HG03135 (cell line): Measurements from ENCODE around the gene WWC1.

Experiments
- ATAC-seq: cut with Tn5 transposase; IDR thresholded peaks from one replicate; pipeline ENCODE4 v1.9.1; 2021; ENCODE audit warnings: mild to moderate bottlenecking, moderate library complexity; ENCODE audit not compliant: unreplicated experiment

The WWC1 gene

GRCh38 chr5:168477060-168477459, 185.6 kb downstream of the WWC1 start:
- no peak for ATAC-seq

- no peak for ATAC-seq
These were observed 187.7 kb downstream of the WWC1 start for GRCh38 chr5:168479166-168479565.

- ATAC-seq, result no peak
These were observed 189.2 kb downstream of the WWC1 start for GRCh38 chr5:168480601-168481000.

- peak; percentile 99 for ATAC-seq
These were observed 189.9 kb downstream of the WWC1 start for GRCh38 chr5:168481330-168481788.

GRCh38 chr5:168482361-168482760, 190.9 kb downstream of the WWC1 start:
- no peak for ATAC-seq

GRCh38 chr5:168486136-168486879, 194.9 kb downstream of the WWC1 start, which contains the start of gene RARS1:
Gene RARS1 (plus strand): TSS chr5:168486471. CDS start chr5:168486499, 28 bp downstream.
- peak; percentile 63 for ATAC-seq

GRCh38 chr5:168489059-168489458, 197.6 kb downstream of the WWC1 start:
- no peak for ATAC-seq

GRCh38 chr5:168494057-168494555, 202.7 kb downstream of the WWC1 start:
- no peak for ATAC-seq

GRCh38 chr5:168502563-168503237, 211.3 kb downstream of the WWC1 start:
- ATAC-seq, result no peak

- ATAC-seq, result no peak
These were observed 222.5 kb downstream of the WWC1 start for GRCh38 chr5:168513861-168514428.
